ENCODE data around the gene ARHGEF3.
"Not testable (repeated sequence)": the region's sequence is repeated elsewhere in the genome, so short reads cannot be mapped to it uniquely, and the experiment has no call there.

Gene ARHGEF3

DNA sequence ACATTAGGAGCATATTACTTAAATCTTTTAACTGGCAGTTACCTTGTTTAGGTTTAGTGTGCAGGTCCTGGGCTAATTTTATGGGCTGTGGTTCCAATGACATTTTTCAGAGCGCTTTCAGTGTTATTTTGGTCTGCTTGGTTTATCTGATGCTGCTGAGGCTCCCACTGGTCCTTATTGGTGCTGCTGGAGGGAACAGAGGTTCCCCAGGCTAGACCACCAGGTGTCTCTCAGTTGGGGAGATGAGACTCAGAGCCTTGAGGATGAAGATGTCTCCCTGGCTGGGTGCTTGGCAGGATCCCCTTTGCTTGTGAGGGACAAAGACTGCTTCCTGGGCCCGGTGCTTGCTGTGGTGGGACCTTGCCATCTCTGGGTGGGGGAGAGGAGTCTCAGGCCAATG, 90.4 kb downstream of the ARHGEF3 start (continued):
- TF ChIP-seq ZSCAN30 (tag by site-specific recombination; IDR thresholded peaks at IDR 0.05) (no peak), SP2 (tag by site-specific recombination; IDR thresholded peaks at IDR 0.05) (no peak), ZNF335 (tag by site-specific recombination; conservative IDR thresholded peaks at IDR 0.05) (no peak), ZNF341 (tag by site-specific recombination; IDR thresholded peaks at IDR 0.05; ENCODE audit: low read depth) (no peak), ZSCAN23 (tag by site-specific recombination; IDR thresholded peaks at IDR 0.05) (no peak), BCL11B (tag by site-specific recombination; IDR thresholded peaks at IDR 0.05; ENCODE audit: low read depth) (no peak), ZNF529 (tag by site-specific recombination; IDR thresholded peaks at IDR 0.05; ENCODE audit: insufficient replicate concordance) (no peak)
- TF ChIP-seq, protein P1, sequence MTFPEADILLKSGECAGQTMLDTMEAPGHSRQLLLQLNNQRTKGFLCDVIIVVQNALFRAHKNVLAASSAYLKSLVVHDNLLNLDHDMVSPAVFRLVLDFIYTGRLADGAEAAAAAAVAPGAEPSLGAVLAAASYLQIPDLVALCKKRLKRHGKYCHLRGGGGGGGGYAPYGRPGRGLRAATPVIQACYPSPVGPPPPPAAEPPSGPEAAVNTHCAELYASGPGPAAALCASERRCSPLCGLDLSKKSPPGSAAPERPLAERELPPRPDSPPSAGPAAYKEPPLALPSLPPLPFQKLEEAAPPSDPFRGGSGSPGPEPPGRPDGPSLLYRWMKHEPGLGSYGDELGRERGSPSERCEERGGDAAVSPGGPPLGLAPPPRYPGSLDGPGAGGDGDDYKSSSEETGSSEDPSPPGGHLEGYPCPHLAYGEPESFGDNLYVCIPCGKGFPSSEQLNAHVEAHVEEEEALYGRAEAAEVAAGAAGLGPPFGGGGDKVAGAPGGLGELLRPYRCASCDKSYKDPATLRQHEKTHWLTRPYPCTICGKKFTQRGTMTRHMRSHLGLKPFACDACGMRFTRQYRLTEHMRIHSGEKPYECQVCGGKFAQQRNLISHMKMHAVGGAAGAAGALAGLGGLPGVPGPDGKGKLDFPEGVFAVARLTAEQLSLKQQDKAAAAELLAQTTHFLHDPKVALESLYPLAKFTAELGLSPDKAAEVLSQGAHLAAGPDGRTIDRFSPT (tag by site-specific recombination; IDR thresholded peaks at IDR 0.05), result no peak
- TF ChIP-seq, protein P2, sequence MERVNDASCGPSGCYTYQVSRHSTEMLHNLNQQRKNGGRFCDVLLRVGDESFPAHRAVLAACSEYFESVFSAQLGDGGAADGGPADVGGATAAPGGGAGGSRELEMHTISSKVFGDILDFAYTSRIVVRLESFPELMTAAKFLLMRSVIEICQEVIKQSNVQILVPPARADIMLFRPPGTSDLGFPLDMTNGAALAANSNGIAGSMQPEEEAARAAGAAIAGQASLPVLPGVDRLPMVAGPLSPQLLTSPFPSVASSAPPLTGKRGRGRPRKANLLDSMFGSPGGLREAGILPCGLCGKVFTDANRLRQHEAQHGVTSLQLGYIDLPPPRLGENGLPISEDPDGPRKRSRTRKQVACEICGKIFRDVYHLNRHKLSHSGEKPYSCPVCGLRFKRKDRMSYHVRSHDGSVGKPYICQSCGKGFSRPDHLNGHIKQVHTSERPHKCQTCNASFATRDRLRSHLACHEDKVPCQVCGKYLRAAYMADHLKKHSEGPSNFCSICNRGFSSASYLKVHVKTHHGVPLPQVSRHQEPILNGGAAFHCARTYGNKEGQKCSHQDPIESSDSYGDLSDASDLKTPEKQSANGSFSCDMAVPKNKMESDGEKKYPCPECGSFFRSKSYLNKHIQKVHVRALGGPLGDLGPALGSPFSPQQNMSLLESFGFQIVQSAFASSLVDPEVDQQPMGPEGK (tag by site-specific recombination; IDR thresholded peaks at IDR 0.05), result no peak
- TF ChIP-seq, protein P3, sequence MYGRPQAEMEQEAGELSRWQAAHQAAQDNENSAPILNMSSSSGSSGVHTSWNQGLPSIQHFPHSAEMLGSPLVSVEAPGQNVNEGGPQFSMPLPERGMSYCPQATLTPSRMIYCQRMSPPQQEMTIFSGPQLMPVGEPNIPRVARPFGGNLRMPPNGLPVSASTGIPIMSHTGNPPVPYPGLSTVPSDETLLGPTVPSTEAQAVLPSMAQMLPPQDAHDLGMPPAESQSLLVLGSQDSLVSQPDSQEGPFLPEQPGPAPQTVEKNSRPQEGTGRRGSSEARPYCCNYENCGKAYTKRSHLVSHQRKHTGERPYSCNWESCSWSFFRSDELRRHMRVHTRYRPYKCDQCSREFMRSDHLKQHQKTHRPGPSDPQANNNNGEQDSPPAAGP (tag by site-specific recombination; IDR thresholded peaks at IDR 0.05), result no peak

DNA sequence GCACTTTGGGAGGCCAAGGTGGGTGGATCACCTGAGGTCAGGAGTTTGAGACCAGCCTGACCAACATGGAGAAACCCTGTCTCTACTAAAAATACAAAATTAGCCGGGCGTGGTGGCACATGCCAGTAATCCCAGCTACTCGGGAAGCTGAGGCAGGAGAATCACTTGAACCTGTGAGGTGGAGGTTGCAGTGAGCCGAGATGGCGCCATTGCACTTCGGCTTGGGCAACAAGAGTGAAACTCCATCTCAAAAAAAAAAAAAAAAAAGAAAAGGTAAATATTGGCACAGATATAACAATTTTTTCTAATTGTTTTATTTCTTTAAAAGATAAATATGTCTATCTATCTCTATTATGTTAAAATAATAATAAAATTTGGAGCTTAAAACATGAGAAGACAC, 94.3 kb downstream of the ARHGEF3 start:
- H3K4me1 ChIP-seq (ENCODE audit: control insufficient read depth, insufficient read depth, low read length); CTCF ChIA-PET; POLR2A ChIA-PET; H3K36me3 ChIP-seq (ENCODE audit: control insufficient read depth in 2 of 2, insufficient read depth in 1 of 2, low read length in 2 of 2); H3K4me3 ChIP-seq (ENCODE audit: low read depth, low read length); H3K27ac ChIP-seq (ENCODE audit: extremely low read depth, low read depth, low read length); H3K9me3 ChIP-seq (ENCODE audit: control insufficient read depth, insufficient read depth, low read depth, low read length): not testable (repeated sequence)

DNA sequence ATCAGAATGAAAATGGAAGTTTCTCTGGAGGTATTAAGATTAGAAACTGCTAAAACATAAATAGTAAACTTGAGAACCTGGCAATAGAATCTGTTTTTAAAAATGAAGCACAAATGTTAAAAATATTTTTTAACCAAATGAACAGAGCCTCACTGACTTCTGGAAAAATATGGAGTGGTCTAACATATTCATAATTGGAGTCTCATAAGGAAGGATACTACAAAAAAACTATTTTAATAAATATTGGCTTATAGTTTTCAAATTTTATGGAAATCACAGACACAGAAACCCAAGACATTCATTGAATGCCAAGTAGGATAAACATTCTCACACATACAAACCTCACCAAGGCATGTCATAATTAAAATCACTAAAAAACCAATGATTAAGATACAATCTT, 95.1 kb downstream of the ARHGEF3 start:
- peak; percentile 52 for TF ChIP-seq SETDB1 (IDR thresholded peaks at IDR 0.05; ENCODE audit: insufficient read length, low read length)
- TF ChIP-seq BCL11B (tag by site-specific recombination; IDR thresholded peaks at IDR 0.05; ENCODE audit: low read depth), result no peak
- TF ChIP-seq ZNF426 (tag by site-specific recombination; IDR thresholded peaks at IDR 0.05), result no peak
- no peak for TF ChIP-seq ZNF10 (tag by site-specific recombination; IDR thresholded peaks at IDR 0.05)
- TF ChIP-seq ZNF133 (tag by site-specific recombination; IDR thresholded peaks at IDR 0.05), result peak; percentile 73
- no peak for TF ChIP-seq REPIN1 (tag by site-specific recombination; IDR thresholded peaks at IDR 0.05; ENCODE audit: low read depth)
- TF ChIP-seq ZNF423 (tag by site-specific recombination; IDR thresholded peaks at IDR 0.05), result no peak
- H3K27ac ChIP-seq (ENCODE audit: extremely low read depth, low read depth, low read length), result no peak overlapping the region
- no peaks in the 10 kb centered on the region for H3K36me3 ChIP-seq (ENCODE audit: control insufficient read depth in 2 of 2, insufficient read depth in 1 of 2, low read length in 2 of 2)
- ChIA-PET CTCF (no interaction called here), POLR2A (no interaction called here)
- H3K9me3 ChIP-seq (ENCODE audit: control insufficient read depth, insufficient read depth, low read depth, low read length), result no peaks in the 10 kb centered on the region
- H3K4me1 ChIP-seq (ENCODE audit: control insufficient read depth, insufficient read depth, low read length), result no peaks in the 10 kb centered on the region
- no peak overlapping the region for H3K4me3 ChIP-seq (ENCODE audit: low read depth, low read length)

DNA sequence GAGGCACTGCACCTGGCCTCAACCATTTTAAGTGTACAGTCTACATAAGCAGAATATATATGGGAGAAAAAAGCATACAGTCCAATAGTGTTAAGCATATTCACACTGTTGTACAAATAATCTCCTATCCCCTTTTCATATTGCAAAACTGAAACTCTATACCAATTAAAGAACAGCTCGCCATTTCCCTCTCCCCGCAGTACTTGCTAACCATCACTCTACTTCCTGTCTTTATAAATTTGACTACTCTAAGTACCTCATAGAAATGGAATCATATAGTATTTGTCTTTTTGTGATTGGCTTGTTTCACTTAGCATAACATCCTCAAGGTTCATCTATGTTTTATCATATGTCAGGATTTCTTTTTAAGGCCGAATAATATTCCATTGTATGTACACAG, 97.0 kb downstream of the ARHGEF3 start:
- CTCF ChIA-PET, result interaction anchor here (0.7 to 6.8 kb wide), 2 partner anchors 283 to 395 kb away, joined by 4 to 97 read pairs; no protein-coding TSS in a partner anchor
- no peaks in the 10 kb centered on the region for H3K36me3 ChIP-seq (ENCODE audit: control insufficient read depth in 2 of 2, insufficient read depth in 1 of 2, low read length in 2 of 2)
- no peak overlapping the region for H3K27ac ChIP-seq (ENCODE audit: extremely low read depth, low read depth, low read length)
- H3K4me3 ChIP-seq (ENCODE audit: low read depth, low read length), result no peak overlapping the region
- POLR2A ChIA-PET, result no interaction called here
- no peaks in the 10 kb centered on the region for H3K9me3 ChIP-seq (ENCODE audit: control insufficient read depth, insufficient read depth, low read depth, low read length)
- H3K4me1 ChIP-seq (ENCODE audit: control insufficient read depth, insufficient read depth, low read length), result no peaks in the 10 kb centered on the region
- TF ChIP-seq ZNF624 (tag by site-specific recombination; IDR thresholded peaks at IDR 0.05) (no peak), ZNF747 (tag by site-specific recombination; IDR thresholded peaks at IDR 0.05) (no peak), ZNF501 (tag by site-specific recombination; IDR thresholded peaks at IDR 0.05) (no peak), ZNF19 (tag by site-specific recombination; IDR thresholded peaks at IDR 0.05; ENCODE audit: low read depth) (no peak), ZNF366 (tag by site-specific recombination; conservative IDR thresholded peaks at IDR 0.05) (no peak)
- TF ChIP-seq, protein P2 (tag by site-specific recombination; IDR thresholded peaks at IDR 0.05), result no peak
- TF ChIP-seq, protein P4, sequence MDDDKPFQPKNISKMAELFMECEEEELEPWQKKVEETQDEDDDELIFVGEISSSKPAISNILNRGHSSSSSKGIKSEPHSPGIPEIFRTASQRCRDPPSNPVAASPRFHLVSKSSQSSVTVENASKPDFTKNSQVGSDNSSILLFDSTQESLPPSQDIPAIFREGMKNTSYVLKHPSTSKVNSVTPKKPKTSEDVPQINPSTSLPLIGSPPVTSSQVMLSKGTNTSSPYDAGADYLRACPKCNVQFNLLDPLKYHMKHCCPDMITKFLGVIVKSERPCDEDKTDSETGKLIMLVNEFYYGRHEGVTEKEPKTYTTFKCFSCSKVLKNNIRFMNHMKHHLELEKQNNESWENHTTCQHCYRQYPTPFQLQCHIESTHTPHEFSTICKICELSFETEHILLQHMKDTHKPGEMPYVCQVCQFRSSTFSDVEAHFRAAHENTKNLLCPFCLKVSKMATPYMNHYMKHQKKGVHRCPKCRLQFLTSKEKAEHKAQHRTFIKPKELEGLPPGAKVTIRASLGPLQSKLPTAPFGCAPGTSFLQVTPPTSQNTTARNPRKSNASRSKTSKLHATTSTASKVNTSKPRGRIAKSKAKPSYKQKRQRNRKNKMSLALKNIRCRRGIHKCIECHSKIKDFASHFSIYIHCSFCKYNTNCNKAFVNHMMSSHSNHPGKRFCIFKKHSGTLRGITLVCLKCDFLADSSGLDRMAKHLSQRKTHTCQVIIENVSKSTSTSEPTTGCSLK (tag by site-specific recombination; IDR thresholded peaks at IDR 0.05), result no peak

Measured in HEK293 (cell line).